Body of pancreas (tissue), 4 donors: ENCODE data around the gene TNFSF8. TPM values are rescaled to one million over a fixed set of nuclear protein-coding genes. Genes with fewer than 3 reads are reported as not detected.

Experiments used
- ATAC-seq: fragments of 150-250 bp; one replicate; pipeline ENCODE4 v1.9.1; 2016
- DNase-seq, 4 donors: peaks; one replicate each; pipeline ENCODE4 v3.0.0-alpha.2; 2019
- H3K27ac ChIP-seq, 4 donors: fragments of 200-600 bp; sonication (generic); 1 replicate in 3 of 4; 2 replicates in 1 of 4; pipeline versions ENCODE4 v1.5.1 to v1.6.1; 2016 to 2019; ENCODE audit warnings: mild to moderate bottlenecking in 1 of 4, mixed read lengths in 1 of 4, moderate library complexity in 1 of 4
- H3K27me3 ChIP-seq, 2 donors: fragments of 200-600 bp; sonication (generic); one replicate each; pipeline ENCODE4 v1.6.0; 2016; ENCODE audit warnings: mild to moderate bottlenecking in 1 of 2
- H3K36me3 ChIP-seq, 2 donors: fragments of 200-600 bp; sonication (generic); replicated peaks in 1 of 2; 2 replicates each; pipeline ENCODE4 v1.5.1; 2016; ENCODE audit warnings: low read depth in 2 of 2; ENCODE audit not compliant: insufficient read depth in 1 of 2
- H3K4me1 ChIP-seq: fragments of 200-600 bp; sonication (generic); one replicate; pipeline ENCODE4 v1.6.0; 2016
- H3K4me3 ChIP-seq, 2 donors: fragments of 200-600 bp; sonication (generic); 1 replicate in 1 of 2; 2 replicates in 1 of 2; pipeline ENCODE4 v1.5.1; 2016 to 2019
- H3K9me3 ChIP-seq, 3 donors: fragments of 200-600 bp; sonication (generic); 1 replicate in 2 of 3; 2 replicates in 1 of 3; pipeline ENCODE4 v1.5.1; 2016
- POLR2A ChIP-seq, 3 donors: fragments of 450-650 bp; IDR thresholded peaks; one replicate each; pipeline ENCODE4 v1.6.1; 2016; ENCODE audit warnings: antibody characterized with exemption in 3 of 3, mild to moderate bottlenecking in 2 of 3
- WGBS, 2 donors: methylation state at CpG; one replicate each; pipeline ENCODE4 v1.1.5; 2017; 5-methylcytosine and 5-hydroxymethylcytosine counted together
- intact Hi-C: fragments of 100-400 bp; cut with DNase I; formaldehyde crosslinking; loops from one replicate; pipeline ENCODE4 v1.15.1; 2023
- total RNA-seq, 2 donors: library from RNA; depleted of rRNA; stranded (reverse); fragments of >200 nt; gene quantifications; one replicate each; pipeline ENCODE4 v1.1.0, GENCODE V29; 2016
- TF ChIP-seq, protein P1 (sequence below), 7 experiments: fragments of 450-650 bp in 4 of 7; fragments of 200-600 bp in 3 of 7; sonication (generic) in 3 of 7; IDR thresholded peaks; one replicate each; pipeline ENCODE4 v1.5.1; 2016 to 2019; ENCODE audit warnings: antibody characterized with exemption in 7 of 7

The TNFSF8 gene
- total RNA-seq, 2 donors from 2014 or later, result 1.0 TPM; not detected in 1

DNA sequence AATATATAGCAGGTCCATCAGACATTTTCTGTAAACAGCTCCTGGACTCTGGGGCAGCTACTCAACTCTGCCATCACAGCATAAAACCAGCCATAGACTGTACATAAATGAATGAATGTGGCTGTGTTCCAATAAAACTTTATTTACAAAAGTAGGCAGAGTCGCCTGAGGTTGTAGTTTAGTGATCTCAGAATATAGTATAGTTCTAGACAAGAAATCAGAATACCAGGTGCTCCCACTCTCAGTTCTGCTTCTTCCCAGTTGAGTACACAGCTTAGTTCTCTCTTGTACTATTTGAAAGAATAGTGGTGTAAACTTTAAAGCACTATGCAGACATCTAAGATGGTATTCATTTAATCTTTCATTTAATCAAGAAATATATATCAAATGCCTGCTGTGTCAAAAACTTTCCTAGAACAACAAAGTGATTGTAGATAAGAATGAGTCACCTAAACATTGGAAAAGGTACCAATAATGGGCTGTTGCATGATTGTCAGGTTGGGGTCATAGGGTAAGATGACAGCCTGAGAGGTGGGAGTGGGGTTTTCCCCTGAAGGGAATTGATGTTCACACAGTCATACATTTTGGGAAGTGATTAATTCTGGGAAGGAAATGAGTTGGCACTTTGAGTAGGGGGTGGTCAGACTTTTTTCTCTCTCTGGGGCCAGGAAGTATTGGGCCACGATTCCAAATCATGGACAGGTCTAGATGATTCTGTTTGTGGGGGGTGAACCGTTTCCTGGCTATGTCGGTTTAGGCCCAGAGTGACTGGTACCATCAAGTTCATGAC, 37.0 kb downstream of the TNFSF8 start:
- H3K4me3 ChIP-seq, result no peak overlapping the region
- H3K27ac ChIP-seq, result no peak overlapping the region
- intact Hi-C loops, result no loop called here
- peaks cover 15% of the 10 kb centered on the region for H3K4me1 ChIP-seq
- no peaks in the 10 kb centered on the region for H3K36me3 ChIP-seq
- H3K9me3 ChIP-seq, result no peaks in the 10 kb centered on the region
- TF ChIP-seq, protein P1, sequence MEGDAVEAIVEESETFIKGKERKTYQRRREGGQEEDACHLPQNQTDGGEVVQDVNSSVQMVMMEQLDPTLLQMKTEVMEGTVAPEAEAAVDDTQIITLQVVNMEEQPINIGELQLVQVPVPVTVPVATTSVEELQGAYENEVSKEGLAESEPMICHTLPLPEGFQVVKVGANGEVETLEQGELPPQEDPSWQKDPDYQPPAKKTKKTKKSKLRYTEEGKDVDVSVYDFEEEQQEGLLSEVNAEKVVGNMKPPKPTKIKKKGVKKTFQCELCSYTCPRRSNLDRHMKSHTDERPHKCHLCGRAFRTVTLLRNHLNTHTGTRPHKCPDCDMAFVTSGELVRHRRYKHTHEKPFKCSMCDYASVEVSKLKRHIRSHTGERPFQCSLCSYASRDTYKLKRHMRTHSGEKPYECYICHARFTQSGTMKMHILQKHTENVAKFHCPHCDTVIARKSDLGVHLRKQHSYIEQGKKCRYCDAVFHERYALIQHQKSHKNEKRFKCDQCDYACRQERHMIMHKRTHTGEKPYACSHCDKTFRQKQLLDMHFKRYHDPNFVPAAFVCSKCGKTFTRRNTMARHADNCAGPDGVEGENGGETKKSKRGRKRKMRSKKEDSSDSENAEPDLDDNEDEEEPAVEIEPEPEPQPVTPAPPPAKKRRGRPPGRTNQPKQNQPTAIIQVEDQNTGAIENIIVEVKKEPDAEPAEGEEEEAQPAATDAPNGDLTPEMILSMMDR (IDR thresholded peaks at IDR 0.05), result no peak
- ATAC-seq, result no peak
- 71 to 96% methylated on average over 4 of the region's 4 CpGs for WGBS, 2 donors
- DNase-seq, result no peak
- H3K27me3 ChIP-seq, result no peaks in the 10 kb centered on the region

DNA sequence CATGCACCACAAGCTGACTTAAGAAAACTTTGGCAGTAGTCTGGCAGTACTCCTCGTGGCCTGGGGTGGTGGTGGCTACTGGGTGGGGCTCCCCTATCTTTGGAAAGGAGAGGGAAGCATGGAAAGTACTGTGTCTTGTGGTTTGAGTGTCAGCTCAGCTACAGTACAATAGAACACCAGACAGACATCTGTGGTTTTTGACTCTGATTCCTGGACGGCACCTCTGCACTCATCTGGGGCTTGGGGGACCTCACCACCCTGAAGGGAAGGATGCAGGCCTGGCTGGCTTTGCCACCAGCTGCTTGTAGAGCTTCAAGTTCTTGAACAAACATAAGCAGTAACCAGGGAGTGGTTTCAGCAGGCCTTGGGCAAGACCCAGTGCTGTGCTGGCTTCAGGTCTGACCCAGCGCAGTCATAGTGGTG, 40.6 kb downstream of the TNFSF8 start:
- TF ChIP-seq POLR2A (IDR thresholded peaks at IDR 0.05), result no peak
- TF ChIP-seq, protein P1 (IDR thresholded peaks at IDR 0.05), result no peak
- intact Hi-C loops, result no loop called here
- Histone ChIP-seq H3K9me3 (no peaks in the 10 kb centered on the region), H3K27ac (no peak overlapping the region), H3K27me3 (no peaks in the 10 kb centered on the region), H3K36me3 (no peaks in the 10 kb centered on the region), H3K4me1 (peaks cover 5% of the 10 kb centered on the region), H3K4me3 (no peak overlapping the region)
- 68 to 76% methylated on average over 2 to 3 of the region's 3 CpGs for WGBS, 2 donors
- no peak for DNase-seq
- ATAC-seq, result no peak

DNA sequence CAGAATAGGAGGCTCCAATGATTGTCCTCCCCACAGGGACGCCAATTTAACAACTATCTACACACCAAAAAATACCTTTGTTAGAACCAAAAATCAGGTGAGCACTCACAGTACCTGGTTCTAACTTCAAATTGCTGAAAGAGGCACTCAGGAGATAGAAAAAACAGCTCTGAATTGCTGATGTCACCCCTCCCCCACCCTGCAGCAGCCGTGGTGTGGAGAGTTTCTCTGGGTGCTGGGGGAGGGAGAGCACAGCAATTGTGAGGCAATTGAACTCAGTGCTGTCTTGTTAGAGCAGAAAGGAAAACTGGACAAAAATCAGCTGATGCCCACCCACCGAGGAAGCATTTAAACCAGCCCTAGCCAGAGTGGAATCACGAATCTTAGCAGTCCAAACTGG, 41.8 kb downstream of the TNFSF8 start:
- H3K4me3 ChIP-seq, result no peak overlapping the region
- H3K36me3 ChIP-seq, result no peaks in the 10 kb centered on the region
- H3K9me3 ChIP-seq, result no peaks in the 10 kb centered on the region
- intact Hi-C loops, result no loop called here
- DNase-seq (no peak), ATAC-seq (no peak)
- no peaks in the 10 kb centered on the region for H3K4me1 ChIP-seq
- no peak for TF ChIP-seq POLR2A (IDR thresholded peaks at IDR 0.05)
- TF ChIP-seq, protein P1 (IDR thresholded peaks at IDR 0.05), result no peak
- WGBS, 2 donors, result 65 to 69% methylated on average over 4 of the region's 4 CpGs
- no peaks in the 10 kb centered on the region for H3K27me3 ChIP-seq
- H3K27ac ChIP-seq, result no peak overlapping the region

DNA sequence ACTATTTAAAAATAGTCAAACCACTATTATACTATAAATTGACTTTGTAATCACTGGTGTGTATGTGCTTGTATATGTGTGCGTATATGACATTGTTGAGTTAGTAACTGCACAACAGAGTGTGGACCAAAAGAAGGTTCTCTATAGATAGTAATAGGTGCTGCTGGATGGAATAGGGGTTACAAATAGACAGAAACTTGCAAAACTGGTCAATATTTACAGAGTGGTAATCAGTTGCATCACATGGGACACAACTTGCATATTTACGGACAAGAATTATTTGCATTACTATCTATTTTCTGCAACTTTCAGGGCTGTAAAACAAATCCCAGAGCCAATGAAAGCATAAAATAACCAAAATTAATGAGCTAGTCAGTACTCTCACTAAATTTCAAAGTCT, 42.4 kb downstream of the TNFSF8 start:
- Histone ChIP-seq H3K4me1 (no peaks in the 10 kb centered on the region), H3K36me3 (no peaks in the 10 kb centered on the region), H3K4me3 (no peak overlapping the region), H3K27me3 (no peaks in the 10 kb centered on the region), H3K27ac (no peak overlapping the region), H3K9me3 (no peaks in the 10 kb centered on the region)
- TF ChIP-seq POLR2A (IDR thresholded peaks at IDR 0.05), result no peak
- TF ChIP-seq, protein P1 (IDR thresholded peaks at IDR 0.05), result no peak
- intact Hi-C loops, result no loop called here
- WGBS, 2 donors, result 91% methylated on average over 2 of the region's 2 CpGs
- no peak for DNase-seq
- no peak for ATAC-seq
